A673 (cell line): Measurements from ENCODE around the gene ADRM1. TPM values are rescaled to one million over a fixed set of nuclear protein-coding genes. Genes with fewer than 3 reads are reported as not detected.

Experiments
- BruUV-seq: library from RNA; stranded (reverse); fragments of 400-500 nt; replicated peaks from 2 replicates; lab custom pipeline; 2021; lab: Mats Ljungman, UMichigan
- CTCF ChIA-PET: fragments of 300-600 bp; sonication (Branson Sonifier 250); formaldehyde crosslinking; loops from one replicate; lab custom pipeline; 2022; ENCODE audit warnings: antibody characterized with exemption; lab: Charles Lee
- POLR2A ChIA-PET: fragments of 300-600 bp; sonication (Branson Sonifier 250); formaldehyde crosslinking; loops from one replicate; lab custom pipeline; 2022; ENCODE audit warnings: antibody characterized with exemption; ENCODE audit not compliant: low non-redundant PET; lab: Charles Lee
- DNase-seq: peaks from one replicate; pipeline ENCODE4 v3.0.0-alpha.2; 2015; ENCODE audit warnings: low spot score
- H3K27ac ChIP-seq: fragments of 200-600 bp; sonication (generic); 2 replicates; pipeline ENCODE4 v1.5.1; 2016; ENCODE audit warnings: mixed run types, low read depth, mild to moderate bottlenecking, mixed read lengths, antibody characterized with exemption, low read length; ENCODE audit not compliant: poor library complexity, severe bottlenecking
- H3K27me3 ChIP-seq: fragments of 200-600 bp; sonication (generic); replicated peaks from 2 replicates; pipeline ENCODE4 v1.6.1; 2017; ENCODE audit warnings: mixed run types, low read depth, mild to moderate bottlenecking, mixed read lengths, antibody characterized with exemption, low read length; ENCODE audit not compliant: insufficient read depth, poor library complexity
- H3K36me3 ChIP-seq: fragments of 200-600 bp; sonication (generic); 2 replicates; pipeline ENCODE4 v1.6.1; 2016; ENCODE audit warnings: mixed run types, mild to moderate bottlenecking, mixed read lengths, antibody characterized with exemption, low read length; ENCODE audit not compliant: insufficient read depth, poor library complexity, severe bottlenecking
- H3K4me1 ChIP-seq: fragments of 200-600 bp; sonication (generic); 2 replicates; pipeline ENCODE4 v1.6.1; 2017; ENCODE audit warnings: mixed run types, mild to moderate bottlenecking, mixed read lengths, antibody characterized with exemption, low read length; ENCODE audit not compliant: insufficient read depth, poor library complexity, severe bottlenecking
- H3K4me3 ChIP-seq: fragments of 200-600 bp; sonication (generic); 2 replicates; pipeline ENCODE4 v1.5.1; 2016; ENCODE audit warnings: low read depth, mixed run types, mild to moderate bottlenecking, mixed read lengths, low read length; ENCODE audit not compliant: poor library complexity, severe bottlenecking
- H3K9me3 ChIP-seq: fragments of 200-600 bp; sonication (generic); 2 replicates; pipeline ENCODE4 v1.6.1; 2016; ENCODE audit warnings: mixed run types, low read depth, mild to moderate bottlenecking, mixed read lengths, antibody characterized with exemption, low read length; ENCODE audit not compliant: poor library complexity, severe bottlenecking
- EZH2 ChIP-seq: fragments of 200-600 bp; sonication (generic); IDR thresholded peaks from 2 replicates; pipeline ENCODE4 v1.6.1; 2017; ENCODE audit warnings: borderline replicate concordance, low read depth, mild to moderate bottlenecking, mixed read lengths, antibody characterized with exemption, low read length; ENCODE audit not compliant: poor library complexity, severe bottlenecking
- intact Hi-C: fragments of 100-400 bp; cut with micrococcal nuclease; formaldehyde crosslinking; loops from one replicate; pipeline ENCODE4 v1.10.0; 2022; ENCODE audit not compliant: unreplicated experiment
- total RNA-seq: library from RNA; stranded (reverse); gene quantifications from 2 replicates; pipeline ENCODE4 v1.2.3, GENCODE V29; 2021
- TF ChIP-seq, protein P1 (sequence below): fragments of 300-800, 200-600 bp; sonication (generic); conservative IDR thresholded peaks from 2 replicates; pipeline ENCODE4 v1.5.1; 2017; ENCODE audit warnings: low read depth, mild to moderate bottlenecking, antibody characterized with exemption, low read length, moderate library complexity, mixed read lengths

Gene ADRM1
- total RNA-seq, 1 experiment from 2014 or later = 252 TPM

DNA sequence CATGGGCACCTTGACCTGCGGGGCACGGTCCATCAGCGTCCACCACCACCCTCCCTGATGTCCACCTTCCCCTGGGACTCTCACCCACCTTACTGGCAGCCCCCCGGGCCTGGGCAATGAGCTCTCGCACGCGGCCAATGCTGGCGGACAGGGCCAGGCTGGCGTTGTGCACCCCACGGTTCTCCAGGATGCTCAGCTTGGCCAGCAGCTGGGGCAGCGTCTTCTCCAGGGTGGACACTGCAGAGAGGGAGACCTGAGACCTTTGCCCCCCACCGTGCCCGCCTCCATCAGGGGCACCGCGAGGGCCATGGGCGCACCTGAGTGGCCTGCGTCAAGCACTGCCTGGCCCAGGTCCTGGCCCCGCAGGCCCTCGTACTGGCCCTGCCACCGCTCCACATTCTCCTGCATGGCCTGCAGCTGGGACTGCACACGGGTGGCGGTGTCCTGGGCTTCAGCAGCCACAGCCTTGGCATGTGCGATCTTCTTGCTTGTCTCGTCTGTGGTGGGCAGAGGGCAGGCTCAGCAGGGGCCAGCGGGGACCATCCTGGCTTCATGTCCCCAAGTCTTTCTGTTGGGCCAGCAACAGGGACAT lies 12.0 kb downstream of the ADRM1 start:
- TF ChIP-seq EZH2 = no peak
- TF ChIP-seq, protein P1, sequence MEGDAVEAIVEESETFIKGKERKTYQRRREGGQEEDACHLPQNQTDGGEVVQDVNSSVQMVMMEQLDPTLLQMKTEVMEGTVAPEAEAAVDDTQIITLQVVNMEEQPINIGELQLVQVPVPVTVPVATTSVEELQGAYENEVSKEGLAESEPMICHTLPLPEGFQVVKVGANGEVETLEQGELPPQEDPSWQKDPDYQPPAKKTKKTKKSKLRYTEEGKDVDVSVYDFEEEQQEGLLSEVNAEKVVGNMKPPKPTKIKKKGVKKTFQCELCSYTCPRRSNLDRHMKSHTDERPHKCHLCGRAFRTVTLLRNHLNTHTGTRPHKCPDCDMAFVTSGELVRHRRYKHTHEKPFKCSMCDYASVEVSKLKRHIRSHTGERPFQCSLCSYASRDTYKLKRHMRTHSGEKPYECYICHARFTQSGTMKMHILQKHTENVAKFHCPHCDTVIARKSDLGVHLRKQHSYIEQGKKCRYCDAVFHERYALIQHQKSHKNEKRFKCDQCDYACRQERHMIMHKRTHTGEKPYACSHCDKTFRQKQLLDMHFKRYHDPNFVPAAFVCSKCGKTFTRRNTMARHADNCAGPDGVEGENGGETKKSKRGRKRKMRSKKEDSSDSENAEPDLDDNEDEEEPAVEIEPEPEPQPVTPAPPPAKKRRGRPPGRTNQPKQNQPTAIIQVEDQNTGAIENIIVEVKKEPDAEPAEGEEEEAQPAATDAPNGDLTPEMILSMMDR = no peak
- Histone ChIP-seq H3K4me1 (no peaks in the 10 kb centered on the region), H3K4me3 (no peak overlapping the region), H3K36me3 (no peaks in the 10 kb centered on the region), H3K27ac (no peak overlapping the region), H3K9me3 (no peaks in the 10 kb centered on the region), H3K27me3 (no peaks in the 10 kb centered on the region)
- intact Hi-C loops = no loop called here
- DNase-seq = no peak
- POLR2A ChIA-PET = no interaction called here
- no TSS peak for BruUV-seq
- CTCF ChIA-PET = no interaction called here

GRCh38 chr20:62315773-62316172 lies 13.0 kb downstream of the ADRM1 start:
- DNase-seq = no peak
- H3K9me3 ChIP-seq = no peaks in the 10 kb centered on the region
- H3K27me3 ChIP-seq = no peaks in the 10 kb centered on the region
- H3K4me1 ChIP-seq = no peaks in the 10 kb centered on the region
- no peak overlapping the region for H3K27ac ChIP-seq
- POLR2A ChIA-PET = no interaction called here
- intact Hi-C loops = no loop called here
- H3K4me3 ChIP-seq = no peak overlapping the region
- TF ChIP-seq, protein P1 = no peak
- no peak for TF ChIP-seq EZH2
- H3K36me3 ChIP-seq = no peaks in the 10 kb centered on the region
- no TSS peak for BruUV-seq
- CTCF ChIA-PET = no interaction called here

DNA sequence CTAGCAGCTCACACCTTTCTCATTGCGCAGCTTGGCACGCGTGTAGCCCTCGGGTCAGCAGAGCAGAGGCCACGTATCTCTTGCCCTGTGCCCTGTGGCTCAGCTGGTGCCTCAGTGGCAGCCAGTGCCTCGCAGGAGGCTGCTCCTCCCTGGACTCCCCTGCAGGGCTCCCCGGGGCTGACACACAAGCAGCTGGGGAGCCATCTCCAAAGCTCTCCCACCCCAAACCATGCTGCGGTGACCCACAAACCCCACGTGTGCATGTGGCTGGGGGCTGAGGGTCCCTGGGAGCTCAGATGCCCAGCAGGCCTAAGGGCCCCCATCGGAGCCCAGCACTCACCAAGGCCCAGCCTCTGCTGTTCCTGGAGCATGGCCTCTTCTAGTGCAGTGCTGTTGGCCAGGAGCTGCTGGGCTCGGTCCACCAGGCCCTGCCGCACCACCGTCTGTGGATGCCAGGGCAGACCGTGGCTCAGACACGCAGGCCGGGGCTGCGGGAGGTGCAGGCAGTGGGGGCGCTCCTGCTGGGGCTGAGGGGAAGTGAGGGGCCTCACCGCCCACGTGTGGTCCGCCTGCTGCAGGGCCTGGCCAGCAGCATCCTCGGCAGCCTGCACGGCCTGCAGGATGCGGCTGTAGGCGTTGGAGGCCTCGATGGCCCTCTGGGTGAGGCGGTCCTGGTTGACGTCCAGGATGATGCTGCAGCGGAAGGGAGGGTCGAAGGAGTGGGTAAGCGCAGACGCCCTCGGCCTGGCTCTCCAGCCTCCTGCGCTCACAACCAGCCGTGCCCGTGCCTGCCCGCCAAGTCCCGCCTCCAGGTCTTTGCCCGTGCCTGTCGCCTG lies 13.8 kb downstream of the ADRM1 start:
- no peak for DNase-seq
- H3K4me3 ChIP-seq = no peak overlapping the region
- H3K9me3 ChIP-seq = no peaks in the 10 kb centered on the region
- ChIA-PET POLR2A (interaction anchor here (0.6 kb wide), 1 partner anchor 14 kb away, joined by 3 read pairs; no protein-coding TSS in a partner anchor), CTCF (no interaction called here)
- TF ChIP-seq EZH2 = no peak
- H3K36me3 ChIP-seq = no peaks in the 10 kb centered on the region
- BruUV-seq = no TSS peak
- no peaks in the 10 kb centered on the region for H3K4me1 ChIP-seq
- H3K27ac ChIP-seq = no peak overlapping the region
- H3K27me3 ChIP-seq = no peaks in the 10 kb centered on the region
- intact Hi-C loops = no loop called here
